RWPE1 (cell line): Measurements from ENCODE around the gene DMKN.
A peak's percentile ranks its signal among the peaks of the same experiment; 100 is the strongest.
"Not testable (repeated sequence)": the region's sequence is repeated elsewhere in the genome, so short reads cannot be mapped to it uniquely, and the experiment has no call there.

Source experiments
- CTCF ChIA-PET: fragments of 350-600 bp; sonication (Branson Sonifier 250); formaldehyde crosslinking; extraction: SDS; loops from one replicate; lab custom pipeline; 2021; lab: Yijun Ruan, JAX
- POLR2A ChIA-PET: fragments of 400-600 bp; formaldehyde crosslinking; extraction: SDS; loops from one replicate; lab custom pipeline; 2020; ENCODE audit warnings: antibody characterized with exemption; ENCODE audit not compliant: low non-redundant PET; lab: Yijun Ruan, JAX
- DNase-seq: peaks from one replicate; pipeline ENCODE4 v3.0.0; 2012; ENCODE audit warnings: low spot score
- H3K27ac ChIP-seq: fragments of 450-650 bp; 2 replicates; pipeline ENCODE4 v1.5.1; 2017
- CTCF ChIP-seq: fragments of 450-650 bp; conservative IDR thresholded peaks from 2 replicates; pipeline ENCODE4 v1.5.1; 2017; ENCODE audit warnings: low read depth, mild to moderate bottlenecking

The DMKN gene

DNA sequence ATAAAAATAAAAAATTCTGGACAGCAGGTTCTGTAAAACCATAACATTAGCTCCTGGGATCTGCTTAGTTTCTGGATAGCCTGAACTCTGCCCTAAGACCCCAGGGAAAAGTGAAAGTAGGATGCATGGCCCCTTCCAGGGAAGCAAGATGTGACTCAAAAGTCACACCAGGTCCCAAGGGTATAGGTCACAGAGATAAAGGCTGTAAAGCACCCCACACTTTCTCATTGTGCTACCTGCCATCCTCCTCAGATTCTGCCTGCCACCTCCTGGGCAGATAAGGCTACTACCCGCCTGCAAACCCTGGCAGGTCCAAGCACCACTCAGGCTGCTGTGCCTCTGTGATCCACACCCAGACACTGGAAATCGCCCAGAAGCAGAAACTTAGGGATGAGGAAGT, 44.8 kb downstream of the DMKN start:
- DNase-seq, result peak; percentile 68
- no peak overlapping the region for H3K27ac ChIP-seq
- TF ChIP-seq CTCF, result peak; percentile 61
- ChIA-PET CTCF (interaction anchor here (0.6 to 3.4 kb wide), 8 partner anchors 12 to 115 kb away, joined by 3 to 52 read pairs (median 4); partner anchors contain the start of gene FFAR3), POLR2A (no interaction called here)

- no peak overlapping the region for H3K27ac ChIP-seq
- ChIA-PET POLR2A (no interaction called here), CTCF (interaction anchor here (1.2 kb wide), 1 partner anchor 113 kb away, joined by 7 read pairs; no protein-coding TSS in a partner anchor)
- DNase-seq, result no peak
- no peak for TF ChIP-seq CTCF
Measured at GRCh38 chr19:35466259-35466658, 47.2 kb downstream of the DMKN start.

DNA sequence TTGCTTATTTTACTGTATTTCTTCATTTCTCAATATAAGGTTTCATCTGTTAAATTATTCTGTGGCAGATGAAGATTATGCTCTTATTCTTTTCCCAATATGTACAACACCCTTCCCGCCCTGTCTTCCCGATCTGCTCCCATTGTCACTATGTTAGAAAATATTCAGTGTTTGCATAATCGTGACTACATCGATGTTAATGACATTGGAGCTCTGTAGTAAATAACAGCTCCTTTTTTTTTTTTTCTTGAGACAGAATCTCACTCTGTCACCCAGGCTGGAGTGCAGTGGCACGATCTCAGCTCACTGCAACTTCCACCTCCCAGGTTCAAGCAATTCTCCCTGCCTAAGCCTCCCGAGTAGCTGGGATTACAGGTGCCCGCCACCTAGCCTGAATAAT, 50.5 kb downstream of the DMKN start:
- POLR2A ChIA-PET, H3K27ac ChIP-seq, DNase-seq: not testable (repeated sequence)
- CTCF ChIA-PET, result interaction anchor here (1.0 to 1.3 kb wide), 2 partner anchors 32 to 111 kb away, joined by 4 to 5 read pairs; no protein-coding TSS in a partner anchor

GRCh38 chr19:35462476-35462953, 50.9 kb downstream of the DMKN start:
- ChIA-PET POLR2A (no interaction called here), CTCF (interaction anchor here (1.0 to 1.3 kb wide), 2 partner anchors 32 to 110 kb away, joined by 4 to 5 read pairs; no protein-coding TSS in a partner anchor)
- TF ChIP-seq CTCF, result no peak
- H3K27ac ChIP-seq, result no peak overlapping the region
- no peak for DNase-seq

DNA sequence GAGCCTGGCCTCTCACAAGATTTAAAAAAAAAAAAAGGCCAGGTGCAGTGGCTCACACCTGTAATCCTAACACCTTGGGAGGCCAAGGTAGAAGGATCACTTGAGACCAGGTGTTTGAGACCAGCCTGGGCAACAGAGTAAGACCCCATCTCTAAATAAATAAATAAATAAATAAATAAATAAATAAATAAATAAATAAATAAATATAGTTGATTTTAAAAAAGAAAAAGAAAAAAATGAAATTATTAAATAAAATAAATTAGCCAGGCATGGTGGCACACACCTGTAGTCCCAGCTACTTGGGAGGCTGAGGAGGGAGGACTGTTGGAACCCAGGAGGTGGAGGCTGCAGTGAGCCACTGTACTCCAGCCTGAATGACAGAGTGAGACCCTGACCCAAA, 51.7 kb downstream of the DMKN start:
- POLR2A ChIA-PET, H3K27ac ChIP-seq, DNase-seq: not testable (repeated sequence)
- CTCF ChIA-PET, result interaction anchor here (0.7 to 1.0 kb wide), 3 partner anchors 16 to 109 kb away, joined by 4 to 5 read pairs (median 4); no protein-coding TSS in a partner anchor

DNA sequence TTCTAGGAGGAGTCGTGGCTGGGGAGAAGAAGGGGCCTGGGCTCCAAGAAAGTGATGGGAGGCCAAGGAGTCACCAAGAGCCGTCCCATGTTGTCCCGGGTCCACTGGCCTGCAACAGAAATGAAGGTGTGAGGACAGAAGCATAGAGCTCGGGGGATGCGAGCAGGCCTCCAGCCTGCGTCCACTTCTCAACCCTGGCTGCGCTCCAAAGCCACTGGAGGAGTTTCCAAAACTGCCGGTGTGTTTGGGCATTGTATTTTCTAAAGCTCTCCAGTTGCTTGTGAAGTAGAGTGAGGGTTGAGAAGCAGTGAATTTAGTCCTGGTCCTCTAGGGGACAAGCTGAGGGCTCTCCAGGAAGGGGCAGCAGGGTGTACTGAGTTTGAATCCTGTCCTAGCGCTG, 52.4 kb downstream of the DMKN start:
- CTCF ChIA-PET, result interaction anchor here (0.6 to 0.7 kb wide), 2 partner anchors 42 to 226 kb away, joined by 3 to 5 read pairs; no protein-coding TSS in a partner anchor
- TF ChIP-seq CTCF, result no peak
- POLR2A ChIA-PET, result no interaction called here
- no peak overlapping the region for H3K27ac ChIP-seq
- no peak for DNase-seq

DNA sequence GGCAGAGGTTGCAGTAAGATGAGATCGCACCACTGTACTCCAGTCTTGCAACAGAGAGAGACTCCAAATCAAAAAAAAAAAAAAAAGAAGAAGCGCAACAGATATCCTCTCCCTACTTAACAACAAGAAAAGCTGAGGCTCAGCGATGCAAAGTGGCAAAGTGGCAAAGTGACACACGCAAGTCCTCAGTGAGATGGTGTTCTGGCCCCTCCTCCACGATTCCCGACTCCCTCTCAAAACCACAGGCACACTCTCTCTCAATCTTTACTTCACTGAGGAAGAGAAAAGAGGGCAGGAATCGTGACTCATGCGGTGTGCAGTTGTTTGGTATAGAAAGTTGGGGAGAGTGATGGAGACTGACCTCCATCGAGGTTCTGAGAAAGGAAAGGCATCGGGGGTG, 52.8 kb downstream of the DMKN start:
- CTCF ChIA-PET, result interaction anchor here (0.6 kb wide), 1 partner anchor 225 kb away, joined by 3 read pairs; no protein-coding TSS in a partner anchor
- no peak overlapping the region for H3K27ac ChIP-seq
- TF ChIP-seq CTCF, result no peak

More for the DNA sequence above, 52.8 kb downstream of the DMKN start:
- DNase-seq, result no peak
- POLR2A ChIA-PET, result no interaction called here
